MM.1S (cell line): Measurements from ENCODE around the gene STIM1.

Experiments used
- EZH2 ChIP-seq: fragments of 300-600 bp; sonication (generic); optimal IDR thresholded peaks from 2 replicates; pipeline ENCODE3; 2017; ENCODE audit warnings: low read depth, mild to moderate bottlenecking, antibody characterized with exemption, low read length, mixed read lengths
- TF ChIP-seq, protein P1 (sequence below): fragments of 300-600 bp; sonication (generic); IDR thresholded peaks from 2 replicates; pipeline ENCODE4 v1.5.1; 2016; ENCODE audit warnings: antibody characterized with exemption, low read length, mixed read lengths

DNA sequence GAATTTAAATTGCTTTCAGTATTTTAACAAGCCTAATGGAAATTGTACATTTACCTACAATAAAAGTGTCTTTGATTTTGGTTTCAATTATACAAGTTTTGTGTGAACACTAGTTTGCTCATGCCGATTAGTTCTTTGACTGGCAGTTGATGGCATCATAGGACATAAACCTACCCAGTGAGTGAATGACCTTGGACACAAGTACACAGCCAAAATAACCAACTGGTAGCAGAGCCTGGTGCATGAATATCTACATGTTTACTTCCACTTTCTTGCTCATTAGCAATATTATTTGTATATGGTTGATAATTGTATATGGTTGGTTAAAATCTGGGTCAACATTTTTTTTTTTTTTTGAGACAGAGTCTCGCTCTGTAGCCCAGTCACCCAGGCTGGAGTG, 37.8 kb downstream of the STIM1 start:
- TF ChIP-seq, protein P1, sequence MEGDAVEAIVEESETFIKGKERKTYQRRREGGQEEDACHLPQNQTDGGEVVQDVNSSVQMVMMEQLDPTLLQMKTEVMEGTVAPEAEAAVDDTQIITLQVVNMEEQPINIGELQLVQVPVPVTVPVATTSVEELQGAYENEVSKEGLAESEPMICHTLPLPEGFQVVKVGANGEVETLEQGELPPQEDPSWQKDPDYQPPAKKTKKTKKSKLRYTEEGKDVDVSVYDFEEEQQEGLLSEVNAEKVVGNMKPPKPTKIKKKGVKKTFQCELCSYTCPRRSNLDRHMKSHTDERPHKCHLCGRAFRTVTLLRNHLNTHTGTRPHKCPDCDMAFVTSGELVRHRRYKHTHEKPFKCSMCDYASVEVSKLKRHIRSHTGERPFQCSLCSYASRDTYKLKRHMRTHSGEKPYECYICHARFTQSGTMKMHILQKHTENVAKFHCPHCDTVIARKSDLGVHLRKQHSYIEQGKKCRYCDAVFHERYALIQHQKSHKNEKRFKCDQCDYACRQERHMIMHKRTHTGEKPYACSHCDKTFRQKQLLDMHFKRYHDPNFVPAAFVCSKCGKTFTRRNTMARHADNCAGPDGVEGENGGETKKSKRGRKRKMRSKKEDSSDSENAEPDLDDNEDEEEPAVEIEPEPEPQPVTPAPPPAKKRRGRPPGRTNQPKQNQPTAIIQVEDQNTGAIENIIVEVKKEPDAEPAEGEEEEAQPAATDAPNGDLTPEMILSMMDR: no peak
- TF ChIP-seq EZH2: no peak
